ENCODE data around the gene SUSD6.
A peak's percentile ranks its signal among the peaks of the same experiment; 100 is the strongest.

SUSD6 gene

GRCh38 chr14:69755296-69755695, 143.9 kb downstream of the SUSD6 start:
- no peak for DNase-seq

GRCh38 chr14:69755784-69756183, 144.4 kb downstream of the SUSD6 start:
- DNase-seq: no peak

- DNase-seq: no peak
Observed at GRCh38 chr14:69756298-69756697, 144.9 kb downstream of the SUSD6 start.

GRCh38 chr14:69760810-69761209, 149.4 kb downstream of the SUSD6 start:
- no peak for DNase-seq

GRCh38 chr14:69763761-69764510, 152.5 kb downstream of the SUSD6 start:
- DNase-seq: peak in 3 of 56 donors; percentile 4 to 25 (median 15)

All from amygdala (tissue), 56 donors.